ENCODE results near the gene DIRAS1.
"Not testable (repeated sequence)": the region's sequence is repeated elsewhere in the genome, so short reads cannot be mapped to it uniquely, and the experiment has no call there.

The DIRAS1 gene

GRCh38 chr19:2711172-2711874 lies 9.8 kb downstream of the DIRAS1 start:
- no peak for DNase-seq (ENCODE audit: low spot score)

- DNase-seq (ENCODE audit: low spot score): no peak
Observed at GRCh38 chr19:2706251-2706650, 14.9 kb downstream of the DIRAS1 start.

- DNase-seq (ENCODE audit: low spot score): no peak
Observed at GRCh38 chr19:2703691-2704216, 17.4 kb downstream of the DIRAS1 start.

- DNase-seq (ENCODE audit: low spot score): no peak
Observed at GRCh38 chr19:2703077-2703437, 18.1 kb downstream of the DIRAS1 start.

GRCh38 chr19:2702170-2703076 lies 18.7 kb downstream of the DIRAS1 start, which contains the start of gene GNG7:
TSS of gene GNG7 (minus strand) at chr19:2702694. CDS start at chr19:2520688, 182,006 bp downstream.
- DNase-seq (ENCODE audit: low spot score): peak; percentile 86

GRCh38 chr19:2701361-2702169 lies 19.6 kb downstream of the DIRAS1 start:
- DNase-seq (ENCODE audit: low spot score): no peak

GRCh38 chr19:2700660-2701360 lies 20.4 kb downstream of the DIRAS1 start:
- no peak for DNase-seq (ENCODE audit: low spot score)

- no peak for DNase-seq (ENCODE audit: low spot score)
Observed at GRCh38 chr19:2699413-2700140, 21.6 kb downstream of the DIRAS1 start.

GRCh38 chr19:2694196-2694595 lies 27.0 kb downstream of the DIRAS1 start:
- DNase-seq (ENCODE audit: low spot score): no peak

GRCh38 chr19:2693492-2694160 lies 27.5 kb downstream of the DIRAS1 start:
- no peak for DNase-seq (ENCODE audit: low spot score)

GRCh38 chr19:2691951-2692350 lies 29.2 kb downstream of the DIRAS1 start:
- no peak for DNase-seq (ENCODE audit: low spot score)

- DNase-seq (ENCODE audit: low spot score): no peak
Observed at GRCh38 chr19:2690856-2691255, 30.3 kb downstream of the DIRAS1 start.

GRCh38 chr19:2686360-2686759 lies 34.8 kb downstream of the DIRAS1 start:
- DNase-seq (ENCODE audit: low spot score): no peak

- DNase-seq (ENCODE audit: low spot score): no peak
Observed at GRCh38 chr19:2685204-2685704, 35.9 kb downstream of the DIRAS1 start.

GRCh38 chr19:2683430-2684003 lies 37.7 kb downstream of the DIRAS1 start:
- no peak for DNase-seq (ENCODE audit: low spot score)

GRCh38 chr19:2680808-2681207 lies 40.4 kb downstream of the DIRAS1 start:
- no peak for DNase-seq (ENCODE audit: low spot score)

GRCh38 chr19:2679439-2679838 lies 41.7 kb downstream of the DIRAS1 start:
- no peak for DNase-seq (ENCODE audit: low spot score)

GRCh38 chr19:2678948-2679347 lies 42.2 kb downstream of the DIRAS1 start:
- DNase-seq (ENCODE audit: low spot score): not testable (repeated sequence)

- no peak for DNase-seq (ENCODE audit: low spot score)
Observed at GRCh38 chr19:2678044-2678671, 43.0 kb downstream of the DIRAS1 start.
